Measurements from ENCODE around the gene FBXL17.

The FBXL17 gene

GRCh38 chr5:107980923-107981692, 400.8 kb downstream of the FBXL17 start:
- no peak for DNase-seq

GRCh38 chr5:107979900-107980299, 402.0 kb downstream of the FBXL17 start:
- no peak for DNase-seq

DNA sequence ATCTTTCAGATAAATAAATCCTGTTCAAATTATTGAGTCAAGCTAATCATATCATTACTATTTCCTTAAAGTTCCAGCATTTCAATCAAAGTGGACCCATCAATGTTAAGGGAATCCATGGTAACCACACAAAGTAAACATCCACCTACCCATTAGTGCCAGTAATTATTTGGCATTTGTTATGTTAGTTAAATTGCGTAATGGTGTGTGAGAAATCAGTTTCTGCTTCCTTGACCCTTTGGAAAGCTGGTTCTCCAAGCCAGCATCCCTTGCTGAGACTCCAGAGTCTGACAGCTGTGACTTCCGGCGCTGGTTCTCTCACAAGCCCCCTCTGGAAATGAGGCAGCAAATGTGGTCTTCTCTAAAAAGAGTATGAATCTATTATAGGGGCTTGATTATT, 402.6 kb downstream of the FBXL17 start:
- DNase-seq: no peak

GRCh38 chr5:107977550-107978071, 404.3 kb downstream of the FBXL17 start:
- no peak for DNase-seq

DNA sequence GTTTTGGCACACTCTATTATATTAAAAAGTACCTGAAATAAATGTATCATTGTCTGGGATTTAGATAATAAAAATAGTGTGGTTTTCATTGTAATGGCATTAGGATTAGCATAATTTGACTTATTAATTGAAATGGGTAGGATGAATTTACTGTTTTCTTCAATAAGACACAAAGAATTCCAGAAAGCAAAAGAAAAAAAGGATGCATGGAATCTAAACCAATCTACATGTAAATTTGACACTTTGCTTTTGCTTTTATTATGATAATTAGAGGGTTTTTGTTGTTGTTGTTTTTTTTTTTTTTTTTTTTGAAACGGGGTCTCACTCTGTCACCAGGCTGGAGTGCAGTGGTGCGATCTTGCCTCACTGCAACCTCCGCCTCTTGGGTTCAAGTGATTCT, 406.3 kb downstream of the FBXL17 start:
- DNase-seq: no peak

GRCh38 chr5:107971846-107972245, 410.1 kb downstream of the FBXL17 start:
- DNase-seq: no peak

GRCh38 chr5:107969847-107970246, 412.1 kb downstream of the FBXL17 start:
- DNase-seq: no peak

GRCh38 chr5:107968998-107969397, 412.9 kb downstream of the FBXL17 start:
- no peak for DNase-seq

DNA sequence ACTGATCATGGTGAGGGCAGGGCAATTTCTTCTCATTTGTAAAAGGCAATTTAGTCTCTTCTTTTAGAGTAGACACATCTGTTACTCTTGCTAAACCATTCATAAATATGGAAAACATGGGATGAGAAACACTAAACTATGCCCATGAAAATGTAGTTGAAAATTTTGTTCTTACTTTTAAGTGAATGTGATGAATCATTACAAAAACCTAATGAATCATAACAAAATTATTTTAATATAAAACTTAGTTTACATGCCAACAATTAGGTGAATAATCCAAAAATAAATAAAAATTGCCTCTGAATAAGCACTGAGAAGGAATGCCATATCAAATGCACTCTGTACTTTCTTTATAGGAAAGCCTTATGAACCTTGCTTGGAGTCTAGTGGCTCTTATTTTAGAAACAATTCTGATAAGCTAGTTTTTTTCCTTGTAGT, 413.5 kb downstream of the FBXL17 start:
- DNase-seq: no peak

GRCh38 chr5:107966201-107966600, 415.7 kb downstream of the FBXL17 start:
- no peak for DNase-seq

- no peak for DNase-seq
These were observed 417.2 kb downstream of the FBXL17 start for GRCh38 chr5:107964722-107965121.

DNA sequence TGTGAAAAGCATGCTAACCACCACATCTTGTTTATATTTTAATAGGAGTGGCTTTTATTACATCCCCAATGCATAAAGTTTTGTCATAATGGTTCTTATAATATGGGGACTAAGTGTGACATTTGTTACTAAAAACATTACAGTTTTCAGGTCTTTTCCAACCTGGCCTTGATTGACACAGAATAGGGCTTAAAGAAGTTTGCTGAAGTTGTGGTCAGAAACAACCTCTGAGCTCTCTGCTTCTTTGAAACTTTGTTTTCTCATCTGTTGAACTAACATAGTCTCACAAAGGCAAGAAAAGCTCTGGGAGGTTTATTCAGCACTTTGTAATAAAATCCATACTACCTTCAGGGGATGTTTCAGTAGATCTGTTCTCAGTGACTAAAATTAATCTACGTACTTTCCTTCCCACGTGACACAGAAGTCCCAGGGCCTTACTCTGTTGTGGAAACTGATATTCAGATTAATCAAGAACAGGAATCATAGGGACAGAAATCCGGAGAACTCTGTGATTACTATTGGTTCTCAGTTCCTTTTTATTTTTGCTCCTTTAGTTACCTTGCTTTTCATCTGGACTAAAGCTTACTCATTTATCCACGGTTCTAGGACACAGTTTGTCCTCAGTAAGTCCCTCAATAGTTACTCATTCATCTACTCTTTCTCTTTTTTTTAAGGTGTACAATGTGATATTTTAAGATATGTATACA, 422.2 kb downstream of the FBXL17 start:
- no peak for DNase-seq

- no peak for DNase-seq
These were observed 423.0 kb downstream of the FBXL17 start for GRCh38 chr5:107958861-107959260.

GRCh38 chr5:107958432-107958831, 423.5 kb downstream of the FBXL17 start:
- DNase-seq: no peak

DNA sequence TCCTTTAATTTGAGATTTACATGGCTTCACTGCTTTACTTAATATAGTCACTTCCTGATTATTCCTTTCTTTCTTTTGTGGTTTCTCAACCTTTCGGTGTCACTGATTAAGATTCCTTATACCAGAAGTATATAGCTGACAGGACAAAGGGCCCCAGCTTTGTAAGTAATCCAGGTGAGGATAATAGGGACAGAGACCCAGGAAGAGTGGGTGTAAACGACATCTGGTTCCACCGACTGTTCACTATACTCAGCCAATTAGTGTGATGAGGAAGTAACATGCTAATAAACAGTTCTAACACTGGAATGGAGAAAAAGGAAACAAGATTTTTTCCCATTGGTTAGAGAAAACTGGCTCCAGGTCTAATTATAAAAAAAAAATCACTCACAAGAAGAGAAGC, 424.8 kb downstream of the FBXL17 start:
- no peak for DNase-seq

DNA sequence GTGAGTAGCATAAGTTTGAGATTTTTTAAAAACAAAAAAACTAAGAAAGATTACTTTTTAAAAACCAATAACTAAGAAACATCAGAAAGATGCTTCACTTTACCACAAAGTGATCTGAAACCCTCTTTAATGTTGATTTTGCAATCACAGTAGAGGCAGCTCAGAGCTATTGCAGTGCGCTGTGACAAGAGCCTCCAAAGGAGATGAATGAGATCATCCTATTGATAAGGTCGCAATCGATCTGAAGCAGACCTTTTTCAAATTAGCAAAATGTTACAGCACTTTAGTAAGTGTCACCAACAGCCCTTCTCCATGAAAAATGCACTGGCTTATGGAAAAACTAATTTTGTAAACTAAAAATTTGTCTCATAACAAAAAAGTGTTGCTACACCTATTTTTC, 426.6 kb downstream of the FBXL17 start:
- no peak for DNase-seq

DNA sequence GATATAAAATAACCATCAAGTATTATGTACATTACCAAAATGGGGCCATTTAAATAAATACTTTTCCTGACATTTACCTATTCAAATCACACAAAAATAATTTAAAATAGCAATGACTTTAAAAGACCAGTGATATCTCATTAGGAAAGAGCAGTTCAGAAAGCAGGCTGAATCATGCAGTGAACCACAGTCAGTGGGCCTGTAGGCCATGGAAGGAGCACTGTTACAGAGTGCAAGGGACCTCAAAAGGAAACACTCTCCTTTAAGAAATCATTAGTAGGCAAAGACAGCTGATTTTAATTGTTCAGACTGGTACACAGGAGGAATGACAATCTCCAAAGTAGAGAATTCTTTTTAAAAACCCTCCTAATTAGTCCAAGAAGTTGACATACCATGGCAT, 427.6 kb downstream of the FBXL17 start:
- no peak for DNase-seq

GRCh38 chr5:107952450-107952849, 429.4 kb downstream of the FBXL17 start:
- no peak for DNase-seq

DNA sequence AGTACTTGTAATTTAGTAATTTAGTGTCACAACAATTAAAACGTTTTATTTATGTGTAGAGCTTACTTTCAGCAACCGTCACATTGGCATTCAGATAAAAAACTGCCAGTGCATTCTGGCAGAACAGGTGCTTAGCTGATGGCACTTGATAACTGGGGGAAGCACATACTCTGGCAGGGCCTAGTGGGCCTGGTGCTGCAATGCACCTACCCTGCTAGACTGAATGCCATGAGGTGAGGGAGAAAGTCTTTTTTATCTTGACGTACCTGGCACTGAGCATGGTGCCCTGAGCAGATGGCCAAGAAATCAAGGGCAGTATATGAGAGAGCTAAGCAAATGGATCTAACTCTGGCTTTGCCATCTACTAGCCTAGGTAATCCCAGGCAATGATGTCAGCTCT, 430.6 kb downstream of the FBXL17 start:
- DNase-seq: no peak

GRCh38 chr5:107950776-107951175, 431.1 kb downstream of the FBXL17 start:
- DNase-seq: no peak

DNA sequence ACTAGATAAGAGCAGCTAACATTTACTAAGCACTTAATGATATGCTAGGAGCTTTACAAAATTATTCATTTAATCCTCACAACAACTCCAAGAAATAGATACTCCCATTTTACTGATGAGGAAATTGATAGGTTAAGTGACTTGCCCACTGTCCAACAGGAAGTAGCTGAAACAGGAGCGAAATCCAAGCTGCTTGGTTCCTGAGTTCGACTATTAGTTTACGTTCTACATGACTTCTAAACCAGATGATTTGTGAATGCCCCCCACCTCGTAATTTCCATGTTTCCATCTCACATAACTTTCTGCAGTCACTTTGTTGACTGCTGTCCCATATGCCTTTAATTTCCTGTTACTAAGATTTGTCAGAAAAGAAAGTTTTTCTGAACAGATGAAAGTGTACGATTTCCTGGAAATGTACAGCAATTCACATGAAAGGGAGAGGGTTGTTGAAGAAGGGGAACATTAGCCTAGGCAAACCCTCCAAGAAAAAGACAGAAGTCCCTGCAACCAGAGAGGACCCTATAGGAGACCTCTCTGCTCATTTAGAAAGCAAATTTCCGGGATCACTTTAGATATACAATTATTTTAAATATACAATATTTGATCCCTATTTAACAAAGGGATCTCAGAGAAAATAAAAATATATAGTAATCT, 432.1 kb downstream of the FBXL17 start:
- DNase-seq: no peak

- DNase-seq: no peak
These were observed 433.5 kb downstream of the FBXL17 start for GRCh38 chr5:107948377-107948776.

GRCh38 chr5:107945061-107945460, 436.8 kb downstream of the FBXL17 start:
- no peak for DNase-seq

DNA sequence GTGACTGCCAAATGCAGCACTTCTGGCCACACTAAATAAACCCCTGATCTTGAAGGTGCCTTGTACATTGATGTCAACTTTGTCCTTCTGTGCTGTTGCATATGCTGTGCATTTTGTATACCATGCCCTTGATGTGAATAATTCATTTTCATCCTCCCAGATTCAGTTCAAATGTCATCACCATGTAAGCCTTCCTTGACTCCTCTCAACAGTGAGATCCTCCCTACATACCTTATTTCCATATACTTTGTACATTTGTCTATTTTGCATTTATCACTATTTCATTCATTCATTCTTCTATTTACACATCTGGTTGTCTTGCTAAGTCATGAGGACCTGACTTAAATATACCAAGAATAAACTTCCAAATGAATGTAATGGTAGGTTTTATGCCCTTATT, 438.0 kb downstream of the FBXL17 start:
- DNase-seq: no peak
